Epithelial cell of esophagus (primary cell): ENCODE results near the gene GRB7.

Experiments used
- DNase-seq: peaks from one replicate; pipeline ENCODE4 v3.0.0; 2010; ENCODE audit warnings: low read depth
- H3K4me3 ChIP-seq: 2 replicates; pipeline ENCODE4 v1.5.1; 2011; ENCODE audit warnings: mild to moderate bottlenecking, low read length, control low read depth
- TF ChIP-seq, protein P1 (sequence below): IDR thresholded peaks from 2 replicates; pipeline ENCODE4 v1.5.1; 2011; ENCODE audit warnings: low read depth, mild to moderate bottlenecking, low read length, control low read depth, inconsistent platforms; ENCODE audit not compliant: insufficient read depth; ENCODE audit errors: missing control alignments

The GRB7 gene

DNA sequence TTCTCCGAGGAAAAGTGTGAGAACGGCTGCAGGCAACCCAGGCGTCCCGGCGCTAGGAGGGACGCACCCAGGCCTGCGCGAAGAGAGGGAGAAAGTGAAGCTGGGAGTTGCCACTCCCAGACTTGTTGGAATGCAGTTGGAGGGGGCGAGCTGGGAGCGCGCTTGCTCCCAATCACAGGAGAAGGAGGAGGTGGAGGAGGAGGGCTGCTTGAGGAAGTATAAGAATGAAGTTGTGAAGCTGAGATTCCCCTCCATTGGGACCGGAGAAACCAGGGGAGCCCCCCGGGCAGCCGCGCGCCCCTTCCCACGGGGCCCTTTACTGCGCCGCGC is 38.0 kb upstream of the GRB7 start, which contains the start of gene ERBB2:
Gene ERBB2, plus strand, starts transcription at position 247 of the 330 bp plus-strand sequence. CDS start 175 bp downstream, outside the sequence.
- TF ChIP-seq, protein P1, sequence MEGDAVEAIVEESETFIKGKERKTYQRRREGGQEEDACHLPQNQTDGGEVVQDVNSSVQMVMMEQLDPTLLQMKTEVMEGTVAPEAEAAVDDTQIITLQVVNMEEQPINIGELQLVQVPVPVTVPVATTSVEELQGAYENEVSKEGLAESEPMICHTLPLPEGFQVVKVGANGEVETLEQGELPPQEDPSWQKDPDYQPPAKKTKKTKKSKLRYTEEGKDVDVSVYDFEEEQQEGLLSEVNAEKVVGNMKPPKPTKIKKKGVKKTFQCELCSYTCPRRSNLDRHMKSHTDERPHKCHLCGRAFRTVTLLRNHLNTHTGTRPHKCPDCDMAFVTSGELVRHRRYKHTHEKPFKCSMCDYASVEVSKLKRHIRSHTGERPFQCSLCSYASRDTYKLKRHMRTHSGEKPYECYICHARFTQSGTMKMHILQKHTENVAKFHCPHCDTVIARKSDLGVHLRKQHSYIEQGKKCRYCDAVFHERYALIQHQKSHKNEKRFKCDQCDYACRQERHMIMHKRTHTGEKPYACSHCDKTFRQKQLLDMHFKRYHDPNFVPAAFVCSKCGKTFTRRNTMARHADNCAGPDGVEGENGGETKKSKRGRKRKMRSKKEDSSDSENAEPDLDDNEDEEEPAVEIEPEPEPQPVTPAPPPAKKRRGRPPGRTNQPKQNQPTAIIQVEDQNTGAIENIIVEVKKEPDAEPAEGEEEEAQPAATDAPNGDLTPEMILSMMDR, result no peak
- H3K4me3 ChIP-seq, result peak within 1 kb of the TSS; percentile 72
- DNase-seq, result peak; percentile 87

DNA sequence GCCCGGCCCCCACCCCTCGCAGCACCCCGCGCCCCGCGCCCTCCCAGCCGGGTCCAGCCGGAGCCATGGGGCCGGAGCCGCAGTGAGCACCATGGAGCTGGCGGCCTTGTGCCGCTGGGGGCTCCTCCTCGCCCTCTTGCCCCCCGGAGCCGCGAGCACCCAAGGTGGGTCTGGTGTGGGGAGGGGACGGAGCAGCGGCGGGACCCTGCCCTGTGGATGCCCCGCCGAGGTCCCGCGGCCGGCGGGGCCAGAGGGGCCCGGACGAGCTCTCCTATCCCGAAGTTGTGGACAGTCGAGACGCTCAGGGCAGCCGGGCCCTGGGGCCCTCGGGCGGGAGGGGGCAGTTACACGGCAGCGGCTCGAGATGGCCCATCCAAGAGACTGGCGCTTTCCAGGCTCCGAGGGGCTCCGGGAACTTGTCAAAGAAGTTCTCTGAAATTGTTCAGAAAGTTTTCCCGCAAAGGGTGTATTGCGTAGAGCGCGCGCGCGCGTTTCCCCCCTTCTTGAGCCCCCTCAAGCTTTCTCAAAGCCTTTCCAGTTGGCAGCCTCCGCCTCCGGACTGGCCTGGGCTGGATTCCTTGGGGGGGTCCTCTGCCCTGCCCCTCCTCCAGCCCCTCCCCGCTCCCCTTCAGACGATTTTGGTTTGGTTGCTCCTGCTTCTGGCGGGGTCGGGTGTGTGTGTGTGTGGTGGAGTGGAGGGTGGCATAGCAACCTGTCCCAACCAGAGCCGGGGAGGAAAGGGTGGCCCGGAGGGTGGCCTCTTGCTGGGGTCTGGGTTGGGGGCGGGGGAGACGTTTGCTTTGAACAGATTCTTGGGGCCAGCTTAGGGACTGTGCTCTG is 37.4 kb upstream of the GRB7 start:
- TF ChIP-seq, protein P1, result no peak

DNA sequence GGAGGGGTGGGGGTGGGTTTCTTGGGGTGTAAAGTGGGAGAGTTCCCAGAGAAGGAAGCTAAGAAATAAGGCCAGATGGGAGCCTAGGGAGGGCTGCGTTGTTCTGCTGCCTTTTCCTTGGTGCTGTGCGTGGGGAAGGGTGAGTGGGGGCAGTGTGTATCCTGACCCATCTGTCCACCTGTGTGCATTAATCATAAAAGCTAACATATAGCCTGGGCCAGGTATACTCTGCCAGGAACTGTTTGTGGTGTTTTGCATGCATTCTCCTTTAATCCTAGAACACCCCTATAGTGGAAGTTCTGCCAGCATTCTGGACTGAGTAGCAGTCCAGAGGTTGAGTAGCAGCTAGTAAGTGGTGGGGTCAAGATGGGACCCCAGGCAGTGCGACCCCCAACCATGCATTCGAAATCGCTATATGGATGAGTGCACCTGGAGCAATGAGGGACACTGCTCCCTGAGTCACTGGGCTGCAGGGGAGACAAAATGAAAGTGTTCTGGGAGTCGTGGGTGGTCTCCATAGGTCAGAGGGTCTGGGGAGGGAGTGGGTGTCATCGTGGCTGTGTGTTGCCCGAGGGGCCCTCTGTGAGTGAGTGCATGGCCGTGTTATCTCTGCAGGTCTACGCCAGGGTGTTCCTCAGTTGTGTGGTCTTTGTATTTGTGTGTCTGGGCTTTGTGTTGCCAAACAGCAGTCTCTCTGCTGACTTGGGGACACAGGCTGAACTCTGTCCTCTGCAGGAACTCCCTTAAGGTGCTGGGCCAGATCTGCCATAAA is 36.5 kb upstream of the GRB7 start:
- DNase-seq, result no peak
- TF ChIP-seq, protein P1, result no peak
- peak overlapping the region; percentile 72 for H3K4me3 ChIP-seq

More for the DNA sequence above, 37.4 kb upstream of the GRB7 start:
- peak; percentile 17 for DNase-seq
- peak overlapping the region; percentile 72 for H3K4me3 ChIP-seq

GRCh38 chr17:39701784-39702422 is 35.8 kb upstream of the GRB7 start:
- DNase-seq, result peak; percentile 28
- TF ChIP-seq, protein P1, result no peak
- H3K4me3 ChIP-seq, result peak overlapping the region; percentile 72

DNA sequence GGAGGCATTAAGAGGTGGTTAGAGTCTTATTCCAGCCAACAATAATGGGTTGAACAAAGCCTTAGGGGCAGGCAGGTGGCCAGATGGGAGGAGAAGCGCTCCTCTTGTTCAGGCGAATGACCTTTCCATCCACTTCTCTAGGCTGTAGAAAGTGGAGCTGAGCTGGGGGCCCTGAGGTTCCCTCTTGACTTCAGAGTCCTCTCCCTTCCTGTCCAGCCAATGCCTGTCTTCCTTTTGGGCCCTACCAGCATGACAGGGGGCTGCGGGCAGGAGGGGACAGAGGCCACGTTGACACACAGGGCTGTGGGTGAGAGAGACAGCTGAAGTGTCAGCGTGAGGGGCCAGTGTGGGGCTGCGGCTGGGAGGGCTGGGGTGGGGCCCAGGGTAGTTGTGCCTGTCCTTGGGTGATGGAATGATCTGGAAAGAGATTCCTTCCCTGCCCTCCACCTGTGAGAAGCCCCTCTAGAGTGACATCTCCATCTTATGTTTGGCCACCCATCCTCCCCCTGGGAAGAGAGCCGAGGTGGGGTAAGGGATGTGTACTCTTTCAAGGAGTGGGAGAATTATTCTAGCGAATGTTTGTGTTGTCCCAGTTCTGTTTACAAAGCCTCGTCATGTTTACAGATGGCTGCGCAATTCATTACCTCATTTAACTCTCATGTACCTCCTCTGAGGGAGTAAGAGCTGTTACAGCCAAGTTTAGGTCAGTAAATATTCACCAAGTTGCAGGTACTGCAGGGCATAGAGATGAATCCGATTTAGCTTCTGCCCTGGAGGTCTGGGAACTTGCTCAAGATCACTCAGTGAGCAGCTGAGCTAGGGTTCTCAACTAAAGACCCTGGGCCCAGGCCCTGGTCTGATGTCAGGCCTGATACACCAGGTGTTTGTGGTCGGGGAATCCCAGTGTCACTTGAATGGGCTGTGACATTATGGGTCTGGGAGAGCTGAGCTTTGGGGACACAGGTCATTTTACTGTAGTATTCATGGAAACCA is 34.5 kb upstream of the GRB7 start:
- no peak overlapping the region for H3K4me3 ChIP-seq
- DNase-seq, result peak; percentile 40
- TF ChIP-seq, protein P1, result no peak

DNA sequence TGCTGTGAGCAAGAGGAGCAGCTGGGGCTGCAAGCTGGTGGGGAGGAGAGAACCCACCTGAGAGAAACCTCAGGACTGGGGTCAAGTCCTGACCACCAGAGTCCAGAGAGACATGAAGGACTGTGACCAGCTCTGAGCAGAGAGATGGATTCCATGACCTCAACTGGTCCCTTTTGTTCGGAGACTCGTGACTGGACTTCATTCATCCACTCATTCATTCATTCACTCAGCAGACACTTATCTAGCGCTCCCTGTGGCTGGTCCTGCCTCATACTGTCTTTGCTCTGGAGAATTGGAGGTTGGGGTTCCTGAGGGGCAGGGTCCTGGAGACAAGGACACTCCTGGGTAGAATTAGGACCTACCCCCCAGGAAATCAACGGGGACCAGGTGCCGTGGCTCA is 33.8 kb upstream of the GRB7 start:
- TF ChIP-seq, protein P1, result no peak
- H3K4me3 ChIP-seq, result no peak overlapping the region
- no peak for DNase-seq
